Heart left ventricle (tissue), 13 donors: ENCODE results near the gene SLC25A18.

Experiments
- CTCF ChIP-seq, 12 donors: fragments of 200-600 bp; sonication (generic) in 4 of 12; IDR thresholded peaks; one replicate each; pipeline versions ENCODE4 v1.5.0 to v1.8.0; 2018 to 2022; ENCODE audit warnings: antibody characterized with exemption in 12 of 12, mild to moderate bottlenecking in 5 of 12
- POLR2A ChIP-seq, 2 donors: fragments of 450-650 bp; IDR thresholded peaks; one replicate each; pipeline ENCODE4 v1.6.1; 2017; ENCODE audit warnings: antibody characterized with exemption in 2 of 2, mild to moderate bottlenecking in 2 of 2, moderate library complexity in 2 of 2
- donor health status: ischemic (EF 13 %, LVEDD 7.1; RV severe dilation, severe dysfunction).
- donor health status: DM: no; HTN: yes; CAD: no.
- donor health status: DM: no; HTN: no; CAD: no.
- donor health status: ischemic (EF 25% LVEDD 6.9; RV normal size, moderate dysfunction).
- donor health status: ischemic (EF 25% LVEDD 5.7; RV mildly dilated, moderate dysfunction).
- donor health status: ischemic (EF 35%, LVEDD 5.7; RV mildly dilated, moderate dysfunction).
- donor health status: nonischemic (EF 11% LVEDD 7.7; RV severe dilation, severe dysfunction).
- donor health status: DM: yes; HTN: yes; CAD: no.
- donor health status: PGD.
- donor health status: ischemic (EF 29% LVEDD 5.4; RV normal size, mild dysfunction).
- donor health status: nonischemic (EF 23%, LVEDD 6.1; RV moderate dilation, normal function).

DNA sequence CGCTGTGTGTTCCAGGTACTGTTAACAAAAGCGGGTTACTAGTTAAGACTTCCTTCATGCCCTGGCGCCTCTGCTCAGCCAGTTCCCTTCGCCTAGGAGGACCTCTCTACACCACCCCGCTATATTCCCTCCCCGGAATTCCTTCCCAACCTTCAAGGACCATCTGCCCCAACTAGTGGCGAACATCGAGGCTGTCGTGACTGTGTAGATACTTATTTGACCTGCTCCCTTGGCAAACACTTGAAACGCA lies 74.8 kb downstream of the SLC25A18 start:
- peak in 1 of 12 donors; percentile 6 for TF ChIP-seq CTCF (IDR thresholded peaks at IDR 0.05)
- no peak for TF ChIP-seq POLR2A (IDR thresholded peaks at IDR 0.05)
